ENCODE results near the gene ACVR1.

ACVR1 gene

DNA sequence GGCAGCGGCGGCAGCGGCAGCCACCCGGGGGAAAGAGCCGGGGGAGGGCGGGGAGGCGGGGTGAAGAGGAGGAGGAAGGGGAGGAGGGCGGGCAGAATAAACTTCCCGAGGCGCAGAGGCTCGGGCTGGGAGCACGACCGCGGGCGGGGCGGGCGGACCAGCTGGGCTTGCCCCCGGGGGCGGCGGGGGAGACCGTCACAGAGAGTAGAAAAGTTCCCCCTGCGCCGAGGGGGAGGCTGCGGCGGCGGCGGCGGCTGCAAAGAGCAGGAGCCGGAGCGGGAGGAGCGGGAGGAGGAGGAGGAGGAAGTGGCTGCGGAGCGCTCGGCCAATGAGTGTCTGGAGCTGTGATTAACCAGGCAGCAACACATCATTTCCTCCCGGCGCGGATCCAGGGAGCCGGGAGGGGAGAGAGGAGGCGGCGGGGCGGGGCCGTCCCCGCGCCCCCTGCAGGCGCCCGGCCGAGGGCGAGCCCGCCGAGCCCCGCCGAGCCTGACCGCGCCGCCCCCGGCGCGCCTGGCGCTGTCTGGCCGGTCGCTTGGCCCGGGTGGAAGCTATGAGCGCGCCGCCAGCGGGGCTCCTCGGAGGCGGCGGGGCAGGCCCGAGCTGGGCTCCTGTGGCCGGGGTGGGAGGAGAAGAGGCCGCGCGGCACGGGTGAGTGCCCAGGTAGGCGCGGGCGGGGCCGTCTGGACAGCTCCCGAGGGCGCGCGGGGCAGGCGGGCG lies at the start of gene ACVR1:
Gene ACVR1 (minus strand): TSS at position 265 of the 720 bp plus-strand sequence. CDS start 76,837 bp downstream, outside the sequence.
- peak; percentile 93 for DNase-seq (ENCODE audit: low spot score)

DNA sequence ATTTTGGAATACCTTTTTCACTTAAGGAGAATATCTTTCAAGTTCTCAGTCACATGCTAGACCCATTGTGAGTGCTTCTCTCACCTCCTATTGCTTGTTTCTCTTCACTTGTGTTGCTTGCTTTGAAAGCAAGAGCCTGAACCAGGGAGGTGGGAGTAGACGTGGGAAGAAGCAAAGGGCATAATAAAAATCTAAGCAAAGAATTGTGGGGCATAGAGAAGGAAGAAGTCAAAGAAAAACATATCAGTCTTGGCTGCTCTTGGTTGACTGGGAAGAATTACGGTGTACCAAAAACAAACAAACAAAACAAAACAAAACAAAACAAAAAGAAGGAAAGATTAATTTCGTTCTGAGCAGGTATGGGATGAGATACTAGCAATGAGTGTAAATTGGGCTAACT lies 48.9 kb upstream of the ACVR1 start:
- DNase-seq (ENCODE audit: low spot score) = no peak

DNA sequence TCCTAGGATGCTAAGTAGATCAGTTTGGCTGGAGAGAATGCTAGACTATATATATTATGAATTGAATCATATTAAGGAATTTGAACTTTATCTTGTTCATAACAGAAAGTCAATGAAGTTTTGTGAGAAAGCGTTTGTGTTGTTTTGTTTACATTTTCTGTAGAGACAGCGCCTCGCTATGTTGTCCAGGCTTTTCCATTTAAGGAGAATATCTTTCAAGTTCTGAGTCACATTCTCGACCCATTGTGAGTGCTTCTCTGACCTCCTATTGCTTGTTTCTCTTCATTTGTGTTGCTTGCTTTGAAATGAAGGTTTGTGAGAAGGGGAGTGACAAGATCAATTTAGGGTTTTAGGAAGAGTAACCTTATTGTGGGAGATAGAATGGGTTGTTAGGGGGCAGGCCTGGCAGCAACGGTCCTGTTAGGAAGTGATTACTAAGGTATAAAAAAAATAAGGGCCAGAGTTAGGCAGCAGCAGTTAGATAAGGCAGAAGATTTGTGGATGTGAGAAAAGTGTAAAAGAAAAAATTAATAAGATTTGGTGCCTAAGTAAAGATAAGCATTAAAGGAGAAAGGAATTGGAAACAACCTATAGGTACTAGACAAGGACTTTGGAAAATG lies 47.6 kb upstream of the ACVR1 start:
- DNase-seq (ENCODE audit: low spot score) = no peak

DNA sequence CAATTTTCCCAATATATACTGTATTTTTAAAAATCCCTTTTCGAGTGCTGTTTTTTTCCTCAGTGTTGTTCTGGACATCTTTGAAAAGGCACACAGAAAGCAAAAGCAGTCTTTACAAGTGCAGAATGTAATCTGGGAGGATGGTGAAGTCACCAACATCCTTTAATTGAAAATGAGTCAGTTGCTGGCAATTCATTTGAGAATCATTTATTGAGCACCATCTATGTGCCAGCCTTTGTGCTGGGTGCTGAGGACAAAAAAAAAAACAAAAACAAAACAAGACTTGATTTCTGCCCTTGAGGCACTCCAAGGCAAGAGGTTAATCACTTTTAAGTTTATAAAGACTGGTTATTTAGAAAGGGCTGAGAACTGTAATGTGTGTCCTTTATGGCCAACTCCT lies 46.7 kb upstream of the ACVR1 start:
- no peak for DNase-seq (ENCODE audit: low spot score)

DNA sequence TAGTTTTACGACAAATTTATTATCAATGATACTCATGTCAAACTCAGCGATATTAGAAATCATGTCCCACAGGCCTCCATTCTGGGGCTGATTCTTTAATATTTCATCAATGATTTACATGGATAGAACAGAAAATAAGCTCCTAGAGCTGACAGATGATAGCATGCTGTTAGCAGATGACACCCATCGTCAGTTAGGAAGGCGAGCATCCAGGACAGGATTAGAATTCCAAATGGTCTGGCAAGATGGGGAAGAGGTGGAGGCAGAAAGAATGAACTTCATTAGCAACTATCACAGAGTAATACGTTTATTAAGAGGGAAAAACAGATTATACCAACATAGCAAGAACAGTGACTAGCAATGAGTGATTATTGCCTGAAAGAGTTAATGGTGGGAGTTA lies 46.2 kb upstream of the ACVR1 start:
- no peak for DNase-seq (ENCODE audit: low spot score)

DNA sequence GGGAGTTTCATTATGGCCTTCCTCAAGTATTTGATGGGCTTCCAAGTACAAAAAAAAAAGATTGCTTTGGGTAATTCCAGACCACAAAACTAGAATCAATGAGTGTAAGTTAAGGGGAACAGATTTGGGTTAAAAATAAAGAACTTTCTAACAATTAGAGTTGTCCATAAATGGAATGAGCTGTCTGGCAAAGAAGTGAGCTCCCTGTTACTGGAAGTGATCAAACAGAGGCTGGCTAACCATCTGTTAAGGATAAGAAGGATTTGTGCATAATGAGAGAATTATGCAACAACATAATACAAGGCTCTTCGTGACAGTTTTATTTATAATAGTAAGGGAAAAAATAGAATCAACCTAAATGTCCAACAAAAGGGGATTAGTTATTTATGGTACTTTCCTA lies 44.6 kb upstream of the ACVR1 start:
- DNase-seq (ENCODE audit: low spot score) = no peak

DNA sequence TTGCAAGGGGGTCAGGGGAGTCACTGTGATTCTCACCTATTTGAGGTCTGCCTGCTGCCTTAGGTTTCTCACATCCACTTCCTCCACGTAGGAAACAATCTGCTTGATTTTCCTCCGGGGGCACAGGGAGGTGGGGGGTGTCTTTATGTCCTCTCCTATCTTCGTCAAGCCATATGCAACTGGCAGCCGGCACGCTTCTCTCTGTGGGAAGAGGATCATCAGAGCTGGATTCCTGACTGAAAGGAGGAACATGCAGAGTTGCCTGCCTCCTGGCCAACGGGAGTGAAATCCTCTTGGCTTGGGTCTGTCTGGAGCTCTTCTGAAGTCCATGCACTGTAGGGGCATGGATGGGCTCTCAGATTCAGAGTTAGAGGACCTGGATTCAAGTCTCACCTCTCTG lies 43.1 kb upstream of the ACVR1 start:
- no peak for DNase-seq (ENCODE audit: low spot score)

DNA sequence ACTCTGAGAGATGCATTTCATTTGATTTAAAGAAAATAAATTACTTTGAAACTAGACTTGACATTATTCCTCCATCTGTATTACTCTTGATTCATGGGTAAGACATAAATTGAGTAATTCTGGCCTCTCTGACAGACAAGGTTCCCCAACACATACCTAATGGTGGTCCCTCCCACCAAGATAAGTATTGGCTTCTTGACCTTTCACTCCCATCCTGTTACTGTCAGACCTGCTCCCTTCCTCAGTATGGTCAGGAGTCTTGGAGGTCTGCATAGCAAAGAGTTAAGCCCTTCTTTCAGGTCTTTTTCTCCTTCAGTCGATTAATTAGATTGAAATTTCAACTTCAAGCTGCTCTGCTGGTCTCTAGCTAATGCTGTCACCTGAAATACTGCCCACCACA lies 42.2 kb upstream of the ACVR1 start:
- no peak for DNase-seq (ENCODE audit: low spot score)

DNA sequence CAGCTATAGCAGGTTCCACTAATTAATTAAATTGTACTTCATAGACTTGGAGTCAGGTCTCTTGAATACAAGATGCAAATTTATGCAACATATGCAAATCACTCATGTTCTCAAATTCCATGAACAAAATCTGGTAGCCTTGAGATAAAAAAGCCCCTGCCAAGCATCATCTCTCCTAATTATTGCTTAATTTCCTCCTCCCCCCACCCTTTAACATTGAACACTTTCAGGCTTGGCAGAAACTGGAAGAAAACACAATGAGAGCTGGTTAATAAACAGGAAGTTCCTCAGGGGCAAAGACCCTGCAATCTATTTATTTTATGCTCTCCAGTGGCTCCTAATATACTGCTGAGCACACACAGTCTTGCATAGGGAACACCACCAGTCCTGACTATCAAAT lies 35.6 kb upstream of the ACVR1 start:
- DNase-seq (ENCODE audit: low spot score) = no peak

DNA sequence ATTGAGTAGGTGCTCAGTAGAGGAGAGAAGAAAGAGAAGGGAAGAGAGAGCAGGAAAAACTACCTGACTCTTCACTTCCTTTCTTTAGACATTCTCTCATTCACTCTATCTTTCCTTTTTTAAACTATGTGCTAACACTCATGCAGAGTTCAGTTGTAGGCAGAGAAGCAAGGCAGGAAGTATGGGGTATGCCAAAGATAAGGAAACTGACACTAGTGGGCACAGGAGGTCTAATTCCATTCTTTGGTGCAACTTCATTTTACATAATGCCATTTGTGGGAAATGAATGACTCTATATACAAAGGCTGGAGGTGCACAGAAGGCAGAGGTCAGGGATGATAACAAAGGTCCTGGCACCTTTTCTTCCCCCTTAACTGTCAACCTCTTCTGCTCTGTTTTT lies 35.1 kb upstream of the ACVR1 start:
- no peak for DNase-seq (ENCODE audit: low spot score)

DNA sequence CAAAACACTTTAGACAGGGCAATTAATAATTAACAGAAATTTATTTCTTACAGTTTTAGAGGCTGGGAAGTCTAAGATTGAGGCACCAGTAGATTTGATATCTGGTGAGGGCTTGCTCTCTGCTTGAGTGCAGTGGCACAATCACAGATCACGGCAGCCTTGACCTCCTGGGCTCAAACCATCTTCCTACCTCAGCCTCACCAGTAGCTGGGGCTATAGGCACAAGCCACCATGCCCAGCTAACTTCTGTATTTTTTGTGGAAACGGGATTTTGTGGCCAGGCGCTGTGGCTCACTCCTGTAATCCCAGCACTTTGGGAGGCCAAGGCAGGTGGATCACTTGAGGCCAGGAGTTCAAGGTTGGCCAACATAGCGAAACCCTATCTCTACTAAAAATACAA lies 29.0 kb upstream of the ACVR1 start:
- no peak for DNase-seq (ENCODE audit: low spot score)

DNA sequence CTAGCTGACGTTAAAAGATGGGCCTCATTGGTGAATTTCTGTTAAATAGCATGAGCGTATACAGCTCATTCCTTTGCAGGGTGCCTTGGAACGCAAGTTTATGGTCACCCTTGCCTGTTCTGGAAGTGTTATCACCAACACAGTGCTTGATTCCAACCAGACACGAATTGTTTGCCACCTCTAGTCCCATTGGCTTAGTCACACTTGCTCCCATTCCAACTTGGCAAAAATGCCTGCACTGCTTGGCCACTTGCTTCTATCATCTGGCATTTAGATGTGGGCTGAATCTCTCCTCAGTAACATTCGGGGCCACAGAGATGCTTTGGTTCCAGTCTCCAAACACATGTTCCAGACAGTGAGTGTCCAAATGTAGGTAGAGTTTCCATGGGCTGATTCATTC lies 27.5 kb upstream of the ACVR1 start:
- DNase-seq (ENCODE audit: low spot score) = no peak

DNA sequence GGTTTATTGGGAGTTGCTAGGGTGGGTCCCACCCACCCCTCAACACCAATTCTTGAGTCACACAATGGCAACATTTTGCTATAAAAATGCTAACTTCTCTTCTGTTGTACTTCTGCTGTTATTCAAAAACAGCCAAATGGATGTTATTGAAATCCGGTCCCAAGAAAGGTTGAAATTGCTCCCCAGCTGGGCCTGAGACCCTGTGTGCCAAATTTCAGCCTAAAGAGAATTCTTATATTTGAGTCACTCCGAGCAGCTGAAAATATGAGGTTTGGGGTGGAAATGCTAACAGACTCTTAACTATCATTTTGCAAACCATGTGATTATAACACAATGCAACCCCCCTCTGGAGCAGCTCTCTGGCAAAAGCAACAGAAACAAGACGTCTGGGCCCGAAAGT lies 27.0 kb upstream of the ACVR1 start:
- no peak for DNase-seq (ENCODE audit: low spot score)

DNA sequence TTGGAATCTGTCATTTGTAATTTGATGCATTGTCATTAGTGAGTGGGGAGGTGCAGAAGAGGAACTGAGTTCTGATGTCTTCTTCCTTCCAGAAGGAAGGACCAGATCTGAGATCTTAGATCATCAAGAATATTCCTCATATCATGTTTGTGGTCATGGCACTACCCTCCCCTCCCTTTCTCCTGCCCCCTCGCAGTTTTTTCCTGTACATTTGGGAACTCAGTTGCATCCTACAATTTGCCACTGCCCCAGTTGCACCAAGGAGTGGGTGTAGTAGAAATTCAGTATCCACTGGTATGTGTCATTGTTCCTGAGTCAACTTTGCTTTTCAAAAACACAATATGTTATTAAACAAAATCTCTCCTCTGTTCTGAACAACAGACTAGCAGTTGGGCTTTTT lies 26.6 kb upstream of the ACVR1 start:
- no peak for DNase-seq (ENCODE audit: low spot score)

DNA sequence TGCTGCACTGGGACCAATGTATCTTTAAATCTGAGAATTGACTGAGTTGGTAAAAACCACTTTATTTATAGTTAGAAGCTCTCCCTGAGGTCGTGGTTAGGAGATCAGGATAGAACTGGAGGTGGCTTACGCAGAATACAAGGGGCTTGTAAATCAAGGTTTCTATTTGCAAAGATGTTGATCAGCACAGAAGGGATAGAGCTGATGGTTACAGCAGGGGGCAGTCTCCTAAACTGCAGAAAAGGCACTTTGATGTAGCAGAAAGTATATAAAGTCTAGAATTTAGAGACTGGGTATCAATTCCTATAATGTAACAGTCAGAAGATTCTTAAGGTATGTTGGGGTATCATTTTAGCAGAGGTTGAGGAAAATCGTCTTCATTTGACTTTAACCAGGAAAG lies 25.2 kb upstream of the ACVR1 start:
- no peak for DNase-seq (ENCODE audit: low spot score)

DNA sequence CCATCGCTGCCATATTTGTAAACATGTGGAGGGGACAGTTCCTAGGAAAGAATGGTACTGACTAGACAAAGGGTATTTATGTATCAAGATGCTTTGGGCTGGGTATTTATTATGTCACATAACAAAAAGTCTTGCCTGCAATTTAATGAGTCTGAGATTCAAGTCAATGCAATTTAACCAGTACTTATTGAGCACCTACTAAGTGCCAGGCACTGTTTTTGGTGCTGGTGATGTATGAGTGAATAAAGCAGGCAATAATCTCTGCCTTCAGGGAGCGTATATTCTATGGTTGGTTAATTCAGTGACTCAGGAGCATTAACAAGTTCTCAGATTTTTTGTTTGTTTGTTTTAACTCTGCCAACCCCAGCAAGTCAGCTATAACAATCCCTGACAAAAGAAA lies 24.6 kb upstream of the ACVR1 start:
- no peak for DNase-seq (ENCODE audit: low spot score)

DNA sequence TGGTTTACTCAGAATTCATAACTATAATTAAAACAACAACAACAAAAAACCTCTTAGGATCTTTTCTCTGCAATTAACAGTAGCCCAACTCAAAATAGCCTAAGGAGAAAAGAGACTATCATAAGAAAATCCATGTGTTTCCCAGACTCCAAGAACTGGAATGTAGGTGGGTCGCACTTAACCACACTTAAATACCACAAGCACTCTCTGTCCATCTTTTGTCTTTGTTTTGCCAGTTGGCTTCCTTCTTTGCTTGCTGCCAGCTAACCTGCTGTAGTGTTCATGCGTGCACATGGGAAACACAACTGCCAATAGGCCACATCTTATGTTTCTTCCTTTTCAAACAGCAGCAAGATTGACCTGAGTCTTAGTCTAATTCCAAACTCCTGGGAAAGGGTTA lies 24.1 kb upstream of the ACVR1 start:
- DNase-seq (ENCODE audit: low spot score) = no peak

DNA sequence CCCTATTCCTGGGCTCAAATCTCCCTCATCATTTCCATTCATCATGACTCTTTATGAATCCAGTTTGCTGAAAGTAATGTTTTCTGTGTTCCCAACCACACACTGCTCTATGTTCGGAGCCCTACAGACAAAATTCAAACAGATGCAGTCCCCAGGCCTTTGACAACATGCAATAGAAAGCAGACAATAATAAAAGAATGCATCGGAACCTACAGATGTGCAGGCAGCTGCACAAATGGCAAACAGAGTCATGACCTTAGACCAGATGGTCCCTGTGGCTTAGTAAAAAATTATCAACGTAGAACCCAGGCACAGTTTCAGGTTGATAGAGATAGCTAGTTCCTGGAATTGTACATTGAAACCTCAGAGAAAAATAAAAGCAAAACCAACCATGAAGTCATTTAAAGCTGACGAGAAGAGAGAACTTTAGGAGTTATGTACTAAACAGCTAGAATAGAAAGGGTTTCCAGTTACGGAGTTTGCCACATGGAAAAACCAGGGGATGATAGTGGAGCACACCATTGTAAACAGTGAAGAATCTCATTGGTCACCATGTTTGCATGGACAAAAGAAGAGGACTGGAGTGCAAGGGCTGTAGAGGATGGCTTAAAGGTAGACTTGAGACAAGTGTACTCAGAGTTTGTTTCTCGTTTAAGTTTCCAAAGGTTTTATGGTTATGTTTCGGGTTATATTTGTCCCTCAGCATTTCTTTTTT lies 23.2 kb upstream of the ACVR1 start:
- DNase-seq (ENCODE audit: low spot score) = no peak

DNA sequence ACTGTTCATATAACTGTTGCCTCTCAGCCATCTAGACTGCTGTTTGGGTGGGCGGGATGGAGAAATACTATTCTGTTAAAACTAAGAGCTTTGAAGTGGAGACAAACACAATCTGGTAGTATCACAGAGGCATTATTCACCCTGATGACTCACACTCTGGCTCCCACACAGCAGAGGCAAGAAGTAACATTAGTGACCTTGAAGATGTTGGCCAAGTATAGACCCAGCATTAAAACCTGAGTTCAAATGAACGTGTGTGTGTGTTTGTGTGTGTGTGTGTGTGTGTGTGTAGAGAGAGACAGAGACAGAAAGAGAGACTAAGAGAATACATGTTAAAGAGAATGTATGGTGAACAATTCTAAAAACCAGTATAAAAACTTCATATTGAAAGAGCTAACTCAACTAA lies 22.5 kb upstream of the ACVR1 start:
- DNase-seq (ENCODE audit: low spot score) = no peak

DNA sequence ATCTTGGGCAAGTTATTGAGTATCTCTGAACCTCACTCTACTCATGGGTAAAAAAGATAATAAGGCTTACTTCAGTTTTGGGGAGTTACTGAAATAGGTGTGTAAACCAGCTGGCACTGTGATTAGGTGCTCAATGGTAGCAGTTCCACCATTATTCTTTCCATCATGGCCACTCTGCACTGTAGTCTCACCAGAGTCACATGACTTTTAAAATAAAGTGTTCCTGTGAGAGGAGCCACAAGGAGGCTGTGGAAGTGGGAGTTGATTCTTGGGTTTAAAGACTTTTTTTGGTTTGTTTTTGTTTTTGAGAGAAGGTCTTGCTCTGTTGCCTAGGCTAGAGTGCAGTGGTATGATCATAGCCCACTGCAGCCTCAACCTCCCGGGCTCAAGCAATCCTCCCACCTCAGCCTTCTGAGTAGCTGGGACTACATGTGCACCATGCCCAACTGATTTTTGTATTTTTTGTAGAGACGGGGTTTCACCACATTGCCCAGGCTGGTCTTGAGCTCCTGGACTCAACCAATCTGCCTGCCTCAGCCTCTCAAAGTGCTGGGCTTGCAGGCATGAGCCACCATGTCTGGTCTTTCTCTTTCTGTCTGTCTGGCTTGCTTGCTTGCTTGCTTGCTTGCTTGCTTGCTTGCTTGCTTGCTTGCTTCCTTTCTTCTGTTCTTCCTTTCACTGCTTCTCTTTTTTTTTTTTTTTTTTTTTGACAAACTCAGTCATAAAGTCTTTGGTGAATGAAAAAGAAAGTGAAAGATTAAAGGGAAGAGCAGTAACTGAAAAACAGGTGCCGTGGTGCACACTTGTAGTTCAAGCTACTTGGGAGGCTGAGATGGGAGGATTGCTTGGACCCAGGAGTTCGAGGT lies 21.2 kb upstream of the ACVR1 start:
- DNase-seq (ENCODE audit: low spot score) = no peak

DNA sequence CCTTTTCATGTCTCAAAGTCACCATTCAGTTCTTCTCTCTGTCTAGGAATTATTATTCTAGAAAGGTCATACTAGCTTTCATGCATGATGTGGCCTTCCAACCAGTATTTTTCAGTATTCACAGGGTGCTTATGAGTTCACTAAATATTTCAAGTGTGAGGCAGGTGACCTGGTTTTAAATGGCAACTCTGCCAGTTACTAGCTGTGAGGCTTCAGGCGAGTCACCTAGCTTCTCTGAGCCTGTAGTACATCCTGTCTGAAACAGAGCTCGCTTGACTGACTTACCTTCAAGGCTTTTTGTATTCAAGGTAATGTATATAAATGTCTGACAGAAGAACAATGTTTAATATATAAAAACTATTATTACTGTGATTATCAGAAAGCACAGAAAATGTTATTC lies 19.4 kb upstream of the ACVR1 start:
- DNase-seq (ENCODE audit: low spot score) = no peak

DNA sequence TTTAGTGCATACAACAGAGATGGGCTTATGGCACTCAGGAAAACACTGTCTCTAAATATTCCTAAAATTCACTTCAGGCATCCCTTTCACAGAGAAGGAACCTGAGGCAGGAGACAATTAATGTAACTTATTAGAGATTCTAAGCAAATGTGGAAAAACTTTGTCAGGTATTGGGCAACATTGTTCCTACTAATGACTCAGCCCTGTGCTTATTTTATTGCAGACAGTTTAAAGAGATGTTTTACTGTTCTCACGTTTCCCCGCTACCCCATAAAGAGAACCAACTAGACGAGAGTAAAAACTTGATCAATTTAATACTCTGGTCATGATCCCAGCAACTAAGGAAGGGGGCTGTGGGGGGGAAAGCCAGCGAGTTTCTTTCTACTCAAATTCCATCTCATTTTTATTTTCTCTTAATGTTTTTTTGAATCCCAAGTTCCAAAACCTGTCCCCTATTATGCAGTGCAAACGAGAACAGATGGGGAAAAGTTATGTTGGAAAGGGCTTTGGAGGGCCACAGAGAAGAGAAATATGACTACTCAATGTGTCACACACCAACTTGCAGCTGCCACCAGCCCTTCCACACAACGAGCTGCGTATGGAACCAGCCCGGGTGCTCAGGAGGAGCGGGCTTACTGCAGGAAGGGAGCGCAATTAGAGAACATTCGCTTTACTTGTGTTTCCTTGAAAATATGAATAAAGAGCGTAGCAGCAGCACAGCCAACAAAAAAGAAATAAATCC lies 18.7 kb upstream of the ACVR1 start:
- DNase-seq (ENCODE audit: low spot score) = no peak
